ENCODE results near the gene GAMT. TPM values are rescaled to one million over a fixed set of nuclear protein-coding genes. Genes with fewer than 3 reads are reported as not detected.

Gene GAMT
- polyA plus RNA-seq, 3 donors from 2014 or later = 7.9 to 16.5 (median 10.5) TPM

- H3K9me3 Mint-ChIP-seq = no peaks in the 10 kb centered on the region
- H3K27me3 Mint-ChIP-seq (ENCODE audit: low read depth in 3 of 3) = peaks cover 0 to 5% (median 3%) of the 10 kb centered on the region in 3 donors
- DNase-seq = no peak
- no peak overlapping the region for H3K4me3 Mint-ChIP-seq
- peaks cover 0 to 8% of the 10 kb centered on the region in 2 donors for H3K4me1 Mint-ChIP-seq
- peaks cover 0 to 5% (median 5%) of the 10 kb centered on the region in 3 donors for H3K36me3 Mint-ChIP-seq
- H3K27ac Mint-ChIP-seq = no peak overlapping the region
These were observed 4.3 kb downstream of the GAMT start for GRCh38 chr19:1396768-1397679.

GRCh38 chr19:1396019-1396767, 5.1 kb downstream of the GAMT start:
- DNase-seq = no peak
- H3K27ac Mint-ChIP-seq = no peak overlapping the region
- no peak overlapping the region for H3K4me3 Mint-ChIP-seq
- H3K36me3 Mint-ChIP-seq = peaks cover 0 to 6% (median 5%) of the 10 kb centered on the region in 3 donors
- no peaks in the 10 kb centered on the region for H3K9me3 Mint-ChIP-seq
- H3K4me1 Mint-ChIP-seq = peaks cover 0 to 5% of the 10 kb centered on the region in 2 donors
- peaks cover 0 to 3% (median 1%) of the 10 kb centered on the region in 3 donors for H3K27me3 Mint-ChIP-seq (ENCODE audit: low read depth in 3 of 3)

- peaks cover 0 to 9% (median 5%) of the 10 kb centered on the region in 3 donors for H3K36me3 Mint-ChIP-seq
- H3K27me3 Mint-ChIP-seq (ENCODE audit: low read depth in 3 of 3) = peaks cover 0 to 3% (median 1%) of the 10 kb centered on the region in 3 donors
- no peak for DNase-seq
- no peak overlapping the region for H3K27ac Mint-ChIP-seq
- no peaks in the 10 kb centered on the region for H3K4me1 Mint-ChIP-seq
- no peaks in the 10 kb centered on the region for H3K9me3 Mint-ChIP-seq
- no peak overlapping the region for H3K4me3 Mint-ChIP-seq
These were observed 5.9 kb downstream of the GAMT start for GRCh38 chr19:1395194-1396018.

- no peak overlapping the region for H3K27ac Mint-ChIP-seq
- H3K27me3 Mint-ChIP-seq (ENCODE audit: low read depth in 3 of 3) = peaks cover 0 to 3% (median 1%) of the 10 kb centered on the region in 3 donors
- no peak for DNase-seq
- H3K36me3 Mint-ChIP-seq = peaks cover 0 to 13% (median 6%) of the 10 kb centered on the region in 3 donors
- H3K9me3 Mint-ChIP-seq = no peaks in the 10 kb centered on the region
- H3K4me3 Mint-ChIP-seq = no peak overlapping the region
- no peaks in the 10 kb centered on the region for H3K4me1 Mint-ChIP-seq
These were observed 6.8 kb downstream of the GAMT start for GRCh38 chr19:1394252-1395193.

GRCh38 chr19:1393841-1394240, 7.5 kb downstream of the GAMT start:
- no peak for DNase-seq
- H3K4me3 Mint-ChIP-seq = no peak overlapping the region
- peaks cover 0 to 20% (median 13%) of the 10 kb centered on the region in 3 donors for H3K36me3 Mint-ChIP-seq
- peaks cover 0 to 3% of the 10 kb centered on the region in 2 donors for H3K4me1 Mint-ChIP-seq
- H3K27ac Mint-ChIP-seq = no peak overlapping the region
- H3K9me3 Mint-ChIP-seq = no peaks in the 10 kb centered on the region
- peaks cover 0 to 3% (median under 1%) of the 10 kb centered on the region in 3 donors for H3K27me3 Mint-ChIP-seq (ENCODE audit: low read depth in 3 of 3)

- no peak for DNase-seq
- H3K27me3 Mint-ChIP-seq (ENCODE audit: low read depth in 3 of 3) = peaks cover 0 to 3% (median 2%) of the 10 kb centered on the region in 3 donors
- H3K4me3 Mint-ChIP-seq = no peak overlapping the region
- no peak overlapping the region for H3K27ac Mint-ChIP-seq
- H3K9me3 Mint-ChIP-seq = no peaks in the 10 kb centered on the region
- peaks cover 0 to 21% (median 13%) of the 10 kb centered on the region in 3 donors for H3K36me3 Mint-ChIP-seq
- peaks cover 0 to 4% of the 10 kb centered on the region in 2 donors for H3K4me1 Mint-ChIP-seq
These were observed 8.3 kb downstream of the GAMT start for GRCh38 chr19:1392939-1393530.

GRCh38 chr19:1392407-1392806, 8.9 kb downstream of the GAMT start:
- no peak for DNase-seq
- Mint-ChIP-seq H3K27me3 (ENCODE audit: low read depth in 3 of 3) (peaks cover 0 to 3% (median 2%) of the 10 kb centered on the region in 3 donors), H3K4me1 (peaks cover 0 to 4% of the 10 kb centered on the region in 2 donors), H3K4me3 (no peak overlapping the region), H3K27ac (peak overlapping the region in 1 of 6 donors; percentile 34), H3K36me3 (peaks cover 0 to 21% (median 13%) of the 10 kb centered on the region in 3 donors), H3K9me3 (no peaks in the 10 kb centered on the region)

GRCh38 chr19:1390890-1391423, 10.4 kb downstream of the GAMT start:
- Mint-ChIP-seq H3K4me1 (peaks cover 6% of the 10 kb centered on the region in 2 donors), H3K9me3 (no peaks in the 10 kb centered on the region), H3K27me3 (ENCODE audit: low read depth in 3 of 3) (peaks cover 0 to 3% (median 2%) of the 10 kb centered on the region in 3 donors), H3K36me3 (peaks cover 0 to 21% (median 13%) of the 10 kb centered on the region in 3 donors), H3K4me3 (no peak overlapping the region), H3K27ac (no peak overlapping the region)
- no peak for DNase-seq

GRCh38 chr19:1389033-1389940, 12.1 kb downstream of the GAMT start:
- no peak overlapping the region for H3K27ac Mint-ChIP-seq
- H3K4me3 Mint-ChIP-seq = no peak overlapping the region

GRCh38 chr19:1388637-1389026, 12.7 kb downstream of the GAMT start:
- peaks cover 0 to under 1% (median 0%) of the 10 kb centered on the region in 6 donors for H3K9me3 Mint-ChIP-seq
- H3K27me3 Mint-ChIP-seq (ENCODE audit: low read depth in 3 of 3) = peaks cover 5 to 6% (median 5%) of the 10 kb centered on the region in 3 donors
- DNase-seq = no peak
- peaks cover 14 to 19% of the 10 kb centered on the region in 2 donors for H3K4me1 Mint-ChIP-seq
- H3K4me3 Mint-ChIP-seq = no peak overlapping the region
- peaks cover 0 to 21% (median 13%) of the 10 kb centered on the region in 3 donors for H3K36me3 Mint-ChIP-seq
- no peak overlapping the region for H3K27ac Mint-ChIP-seq

More at GRCh38 chr19:1389033-1389940, 12.1 kb downstream of the GAMT start:
- peaks cover 11 to 15% of the 10 kb centered on the region in 2 donors for H3K4me1 Mint-ChIP-seq
- H3K9me3 Mint-ChIP-seq = no peaks in the 10 kb centered on the region
- H3K36me3 Mint-ChIP-seq = peaks cover 0 to 21% (median 13%) of the 10 kb centered on the region in 3 donors
- H3K27me3 Mint-ChIP-seq (ENCODE audit: low read depth in 3 of 3) = peaks cover 3 to 5% (median 3%) of the 10 kb centered on the region in 3 donors
- no peak for DNase-seq

Measured in immature natural killer cell (primary cell).